Fibroblast of villous mesenchyme (primary cell): ENCODE data around the gene CEP97. TPM values are rescaled to one million over a fixed set of nuclear protein-coding genes. Genes with fewer than 3 reads are reported as not detected.
A peak's percentile ranks its signal among the peaks of the same experiment; 100 is the strongest.

Source experiments
- DNase-seq: peaks from one replicate; pipeline ENCODE4 v3.0.0-alpha.2; 2010; ENCODE audit warnings: low read depth
- H3K4me3 ChIP-seq: 2 replicates; pipeline ENCODE4 v1.5.1; 2011; ENCODE audit warnings: low read depth, mild to moderate bottlenecking, low read length
- CTCF ChIP-seq: IDR thresholded peaks from 2 replicates; pipeline ENCODE4 v1.5.1; 2012; ENCODE audit warnings: low read depth, mild to moderate bottlenecking, low read length; ENCODE audit not compliant: insufficient read depth
- total RNA-seq: library from RNA; depleted of rRNA; stranded (reverse); fragments of >200 nt; gene quantifications from 2 replicates; pipeline ENCODE4 v1.2.3, GENCODE V29; 2012

Gene CEP97
- total RNA-seq, 1 donor, result 24.6 TPM

- peak; percentile 86 for TF ChIP-seq CTCF
- peak; percentile 84 for DNase-seq
These were observed 78.9 kb downstream of the CEP97 start for GRCh38 chr3:101803173-101803782.

DNA sequence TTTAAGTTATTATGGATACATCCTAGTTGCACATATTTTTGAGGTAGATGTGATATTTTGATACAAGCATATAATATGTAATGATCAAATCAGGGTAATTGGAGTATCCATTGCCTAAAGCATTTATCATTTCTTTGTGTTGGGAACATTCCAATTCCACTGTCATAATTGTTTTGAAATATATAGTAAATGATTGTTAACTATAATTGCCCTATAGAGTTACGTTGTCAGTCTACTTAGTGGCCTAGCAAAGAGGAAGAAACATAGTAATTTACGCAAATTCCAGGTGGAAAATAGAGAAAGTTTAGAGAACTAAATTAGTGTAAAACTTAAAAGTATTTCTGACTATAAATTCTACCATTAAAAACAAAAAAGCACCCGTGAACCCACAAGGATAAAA, 79.5 kb downstream of the CEP97 start:
- no peak for DNase-seq
- TF ChIP-seq CTCF, result no peak
- no peak overlapping the region for H3K4me3 ChIP-seq

More at GRCh38 chr3:101803173-101803782, 78.9 kb downstream of the CEP97 start:
- H3K4me3 ChIP-seq, result no peak overlapping the region

- no peak for TF ChIP-seq CTCF
- no peak overlapping the region for H3K4me3 ChIP-seq
- no peak for DNase-seq
These were observed 82.1 kb downstream of the CEP97 start for GRCh38 chr3:101806491-101806890.

GRCh38 chr3:101807888-101808287, 83.5 kb downstream of the CEP97 start:
- H3K4me3 ChIP-seq, result no peak overlapping the region
- no peak for TF ChIP-seq CTCF
- DNase-seq, result no peak

- peak; percentile 62 for DNase-seq
- H3K4me3 ChIP-seq, result no peak overlapping the region
- TF ChIP-seq CTCF, result peak; percentile 64
These were observed 85.0 kb downstream of the CEP97 start for GRCh38 chr3:101809178-101810021.

- no peak overlapping the region for H3K4me3 ChIP-seq
- no peak for DNase-seq
- TF ChIP-seq CTCF, result no peak
These were observed 85.6 kb downstream of the CEP97 start for GRCh38 chr3:101810022-101810418.
